Cortex of kidney (tissue), 1 donor: Measurements from ENCODE around the gene SORT1.
"Not testable (repeated sequence)": the region's sequence is repeated elsewhere in the genome, so short reads cannot be mapped to it uniquely, and the experiment has no call there.

Source experiments
- DNase-seq: peaks from one replicate; lab custom pipeline; 2025; lab: John Stamatoyannopoulos, UW

Gene SORT1

GRCh38 chr1:109379907-109380306 is 17.8 kb downstream of the SORT1 start:
- no peak for DNase-seq

- no peak for DNase-seq
These were observed 18.3 kb downstream of the SORT1 start for GRCh38 chr1:109379422-109379821.

GRCh38 chr1:109377698-109378097 is 20.0 kb downstream of the SORT1 start:
- DNase-seq: no peak

- not testable (repeated sequence) for DNase-seq
These were observed 24.0 kb downstream of the SORT1 start for GRCh38 chr1:109373696-109374095.

GRCh38 chr1:109373126-109373525 is 24.6 kb downstream of the SORT1 start:
- no peak for DNase-seq

- DNase-seq: no peak
These were observed 25.4 kb downstream of the SORT1 start for GRCh38 chr1:109372281-109372680.

GRCh38 chr1:109371341-109371739 is 26.4 kb downstream of the SORT1 start:
- no peak for DNase-seq

- no peak for DNase-seq
These were observed 26.9 kb downstream of the SORT1 start for GRCh38 chr1:109370712-109371340.

- DNase-seq: no peak
These were observed 28.5 kb downstream of the SORT1 start for GRCh38 chr1:109369167-109369746.

GRCh38 chr1:109368464-109368863 is 29.3 kb downstream of the SORT1 start:
- DNase-seq: no peak

- no peak for DNase-seq
These were observed 30.1 kb downstream of the SORT1 start for GRCh38 chr1:109367626-109368025.

GRCh38 chr1:109365642-109366204 is 32.0 kb downstream of the SORT1 start:
- DNase-seq: no peak

GRCh38 chr1:109361649-109362048 is 36.1 kb downstream of the SORT1 start:
- DNase-seq: no peak

GRCh38 chr1:109361069-109361468 is 36.6 kb downstream of the SORT1 start:
- DNase-seq: no peak

- no peak for DNase-seq
These were observed 40.1 kb downstream of the SORT1 start for GRCh38 chr1:109357616-109358015.

- DNase-seq: no peak
These were observed 40.8 kb downstream of the SORT1 start for GRCh38 chr1:109356915-109357314.

- no peak for DNase-seq
These were observed 41.2 kb downstream of the SORT1 start for GRCh38 chr1:109356505-109356904.

GRCh38 chr1:109354929-109355328 is 42.8 kb downstream of the SORT1 start:
- no peak for DNase-seq

- DNase-seq: no peak
These were observed 46.3 kb downstream of the SORT1 start for GRCh38 chr1:109351457-109351856.

GRCh38 chr1:109350655-109351054 is 47.1 kb downstream of the SORT1 start:
- DNase-seq: no peak

GRCh38 chr1:109350182-109350581 is 47.5 kb downstream of the SORT1 start:
- no peak for DNase-seq

GRCh38 chr1:109347511-109347910 is 50.2 kb downstream of the SORT1 start:
- DNase-seq: no peak
